HCT116 (cell line): ENCODE data around the gene PPDPF.

Source experiments
- EZH2phosphoT487 ChIP-seq: fragments of 200-600 bp; IDR thresholded peaks from 2 replicates; pipeline ENCODE4 v1.6.1; 2018; ENCODE audit warnings: antibody characterized with exemption, borderline replicate concordance
- FOSL1 ChIP-seq: IDR thresholded peaks from 2 replicates; pipeline ENCODE4 v1.6.1; 2012; ENCODE audit warnings: low read depth
- POLR2A ChIP-seq: IDR thresholded peaks from 2 replicates; pipeline ENCODE4 v1.7.0; 2011; ENCODE audit warnings: borderline replicate concordance; ENCODE audit not compliant: insufficient read depth, insufficient read length; ENCODE audit errors: extremely low read depth
- POLR2AphosphoS5 ChIP-seq: IDR thresholded peaks from 2 replicates; pipeline ENCODE4 v1.6.1; 2011; ENCODE audit warnings: mild to moderate bottlenecking, low read depth, low read length, moderate library complexity
- TCF7L2 ChIP-seq: IDR thresholded peaks from 2 replicates; pipeline ENCODE4 v1.7.0; 2011; ENCODE audit warnings: borderline replicate concordance, inconsistent platforms; ENCODE audit not compliant: insufficient read depth, insufficient read length; ENCODE audit errors: extremely low read depth
- ZBTB33 ChIP-seq: IDR thresholded peaks from 2 replicates; pipeline ENCODE4 v1.6.1; 2011; ENCODE audit warnings: mild to moderate bottlenecking, low read length, moderate library complexity; ENCODE audit not compliant: insufficient replicate concordance; ENCODE audit errors: extremely low read depth
- ZNF274 ChIP-seq: fragments of 200-500 bp; sonication (Bioruptor generic); IDR thresholded peaks from 2 replicates; pipeline ENCODE4 v1.6.1; 2014; ENCODE audit warnings: mild to moderate bottlenecking, low read depth, low read length, inconsistent platforms
- TF ChIP-seq, protein P1 (sequence below), 3 experiments: fragments of 200-600 bp in 1 of 3; sonication (generic) in 1 of 3; IDR thresholded peaks in 2 of 3; conservative IDR thresholded peaks in 1 of 3; 2 replicates each; pipeline ENCODE4 v1.5.1; 2012 to 2017; ENCODE audit warnings: low read depth in 2 of 3, low read length in 2 of 3, antibody characterized with exemption in 1 of 3, borderline replicate concordance in 1 of 3, control low read depth in 1 of 3, mild to moderate bottlenecking in 1 of 3, mixed read lengths in 1 of 3, mixed run types in 1 of 3, moderate library complexity in 1 of 3; ENCODE audit not compliant: insufficient read depth in 1 of 3

DNA sequence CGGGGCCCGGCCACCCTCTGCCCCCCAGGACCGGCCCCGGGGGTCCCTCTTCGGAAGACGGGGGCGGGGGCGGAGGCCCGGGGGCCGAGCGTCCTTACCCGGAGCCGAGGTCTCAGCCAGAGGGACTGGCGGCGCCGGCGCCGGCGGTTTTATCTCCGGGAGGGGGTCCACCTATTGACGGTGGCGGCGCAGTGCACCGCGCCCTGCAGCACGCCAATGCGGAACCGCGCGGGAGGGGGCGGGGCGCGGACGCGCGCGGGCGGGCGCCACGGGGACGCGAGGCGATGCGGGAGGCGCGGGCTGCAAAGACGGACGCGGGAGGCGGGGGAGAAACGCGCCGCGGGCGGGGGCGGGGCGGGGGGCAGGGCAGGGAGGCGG is 21.6 kb upstream of the PPDPF start, which contains the start of gene EEF1A2:
- TF ChIP-seq, protein P1, sequence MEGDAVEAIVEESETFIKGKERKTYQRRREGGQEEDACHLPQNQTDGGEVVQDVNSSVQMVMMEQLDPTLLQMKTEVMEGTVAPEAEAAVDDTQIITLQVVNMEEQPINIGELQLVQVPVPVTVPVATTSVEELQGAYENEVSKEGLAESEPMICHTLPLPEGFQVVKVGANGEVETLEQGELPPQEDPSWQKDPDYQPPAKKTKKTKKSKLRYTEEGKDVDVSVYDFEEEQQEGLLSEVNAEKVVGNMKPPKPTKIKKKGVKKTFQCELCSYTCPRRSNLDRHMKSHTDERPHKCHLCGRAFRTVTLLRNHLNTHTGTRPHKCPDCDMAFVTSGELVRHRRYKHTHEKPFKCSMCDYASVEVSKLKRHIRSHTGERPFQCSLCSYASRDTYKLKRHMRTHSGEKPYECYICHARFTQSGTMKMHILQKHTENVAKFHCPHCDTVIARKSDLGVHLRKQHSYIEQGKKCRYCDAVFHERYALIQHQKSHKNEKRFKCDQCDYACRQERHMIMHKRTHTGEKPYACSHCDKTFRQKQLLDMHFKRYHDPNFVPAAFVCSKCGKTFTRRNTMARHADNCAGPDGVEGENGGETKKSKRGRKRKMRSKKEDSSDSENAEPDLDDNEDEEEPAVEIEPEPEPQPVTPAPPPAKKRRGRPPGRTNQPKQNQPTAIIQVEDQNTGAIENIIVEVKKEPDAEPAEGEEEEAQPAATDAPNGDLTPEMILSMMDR (IDR thresholded peaks at IDR 0.05 in 2 of 3, conservative IDR thresholded peaks at IDR 0.05 in 1 of 3; ENCODE audit: borderline replicate concordance in 1 of 3, insufficient read depth in 1 of 3, low read depth in 2 of 3, low read length in 2 of 3), result peak in 2 of 3 experiments; percentile 15 to 20; a peak in 1 of 6 replicates
- no peak for TF ChIP-seq ZNF274
- no peak for TF ChIP-seq EZH2phosphoT487
- peak; percentile 65 for TF ChIP-seq POLR2AphosphoS5
- no peak for TF ChIP-seq POLR2A
- TF ChIP-seq ZBTB33, result no peak
- TF ChIP-seq TCF7L2, result peak; percentile 61
- no peak for TF ChIP-seq FOSL1
